ENCODE data around the gene CTF1.
A peak's percentile ranks its signal among the peaks of the same experiment; 100 is the strongest.

The CTF1 gene

GRCh38 chr16:30895627-30896260, 670 bp upstream of the CTF1 start:
- Histone ChIP-seq H3K18ac (ENCODE audit: low read length) (peak overlapping the region; percentile 94), H3K9ac (ENCODE audit: low read length) (peak overlapping the region; percentile 92), H4K5ac (ENCODE audit: low read length) (no peak overlapping the region), H3K79me1 (ENCODE audit: low read length) (peaks cover 5% of the 10 kb centered on the region), H3K4ac (ENCODE audit: low read depth, low read length) (peak overlapping the region; percentile 96), H3K4me1 (ENCODE audit: control insufficient read depth, low read depth, low read length) (peaks cover 21% of the 10 kb centered on the region), H2BK5ac (ENCODE audit: low read length) (peak overlapping the region; percentile 100), H2BK120ac (ENCODE audit: low read depth, low read length) (peak overlapping the region; percentile 47), H3K27ac (ENCODE audit: low read depth, low read length) (peak overlapping the region; percentile 97), H3K56ac (ENCODE audit: low read length) (peak overlapping the region; percentile 99), H3K79me2 (ENCODE audit: control insufficient read depth, insufficient read depth, low read length) (peaks cover 4% of the 10 kb centered on the region), H3K36me3 (ENCODE audit: control insufficient read depth, insufficient read depth, low read length) (no peaks in the 10 kb centered on the region), H2BK15ac (replicated peaks; ENCODE audit: low read depth) (no peak overlapping the region), H3K4me2 (ENCODE audit: low read length) (peak overlapping the region; percentile 77), H3K27me3 (ENCODE audit: insufficient read depth, low read length, poor library complexity) (no peaks in the 10 kb centered on the region), H3K4me3 (ENCODE audit: low read length) (no peak overlapping the region), H3K23ac (ENCODE audit: low read length) (peak overlapping the region; percentile 100), H4K8ac (ENCODE audit: low read depth, low read length) (no peak overlapping the region), H2AK5ac (ENCODE audit: low read length) (peak overlapping the region; percentile 100)
- 100% methylated on average over 4 of the region's 32 CpGs for WGBS (ENCODE audit: extremely low coverage, insufficient coverage, low lambda C conversion rate)
- peak; percentile 99 for DNase-seq

GRCh38 chr16:30896889-30897733, 697 bp downstream of the CTF1 start:
- Histone ChIP-seq H3K4me3 (ENCODE audit: low read length) (peak overlapping the region; percentile 42), H3K9ac (ENCODE audit: low read length) (peak overlapping the region; percentile 92), H3K56ac (ENCODE audit: low read length) (peak overlapping the region; percentile 99), H3K27me3 (ENCODE audit: insufficient read depth, low read length, poor library complexity) (no peaks in the 10 kb centered on the region), H3K4ac (ENCODE audit: low read depth, low read length) (peak overlapping the region; percentile 94), H3K79me2 (ENCODE audit: control insufficient read depth, insufficient read depth, low read length) (peaks cover 4% of the 10 kb centered on the region), H3K36me3 (ENCODE audit: control insufficient read depth, insufficient read depth, low read length) (no peaks in the 10 kb centered on the region), H2BK5ac (ENCODE audit: low read length) (peak overlapping the region; percentile 97), H2AK5ac (ENCODE audit: low read length) (no peak overlapping the region), H3K23ac (ENCODE audit: low read length) (no peak overlapping the region), H3K18ac (ENCODE audit: low read length) (peak overlapping the region; percentile 94), H4K5ac (ENCODE audit: low read length) (peak overlapping the region; percentile 51), H3K79me1 (ENCODE audit: low read length) (peaks cover 5% of the 10 kb centered on the region), H2BK15ac (replicated peaks; ENCODE audit: low read depth) (no peak overlapping the region), H4K8ac (ENCODE audit: low read depth, low read length) (no peak overlapping the region), H3K27ac (ENCODE audit: low read depth, low read length) (peak overlapping the region; percentile 97), H3K4me1 (ENCODE audit: control insufficient read depth, low read depth, low read length) (peaks cover 21% of the 10 kb centered on the region), H2BK120ac (ENCODE audit: low read depth, low read length) (peak overlapping the region; percentile 93), H3K4me2 (ENCODE audit: low read length) (peak overlapping the region; percentile 77)
- DNase-seq = peak; percentile 98
- no CpG with 5 or more reads among the region's 31 CpGs for WGBS (ENCODE audit: extremely low coverage, insufficient coverage, low lambda C conversion rate)

GRCh38 chr16:30899794-30900193, 3.4 kb downstream of the CTF1 start:
- Histone ChIP-seq H2BK120ac (ENCODE audit: low read depth, low read length) (no peak overlapping the region), H3K18ac (ENCODE audit: low read length) (no peak overlapping the region), H3K27me3 (ENCODE audit: insufficient read depth, low read length, poor library complexity) (no peaks in the 10 kb centered on the region), H4K5ac (ENCODE audit: low read length) (no peak overlapping the region), H3K79me1 (ENCODE audit: low read length) (no peaks in the 10 kb centered on the region), H4K8ac (ENCODE audit: low read depth, low read length) (no peak overlapping the region), H3K56ac (ENCODE audit: low read length) (no peak overlapping the region), H3K9ac (ENCODE audit: low read length) (no peak overlapping the region), H2AK5ac (ENCODE audit: low read length) (no peak overlapping the region), H2BK5ac (ENCODE audit: low read length) (no peak overlapping the region), H3K4me3 (ENCODE audit: low read length) (no peak overlapping the region), H3K23ac (ENCODE audit: low read length) (no peak overlapping the region), H2BK15ac (replicated peaks; ENCODE audit: low read depth) (no peak overlapping the region), H3K36me3 (ENCODE audit: control insufficient read depth, insufficient read depth, low read length) (no peaks in the 10 kb centered on the region), H3K4ac (ENCODE audit: low read depth, low read length) (no peak overlapping the region), H3K4me2 (ENCODE audit: low read length) (no peak overlapping the region), H3K79me2 (ENCODE audit: control insufficient read depth, insufficient read depth, low read length) (no peaks in the 10 kb centered on the region), H3K4me1 (ENCODE audit: control insufficient read depth, low read depth, low read length) (peaks cover 15% of the 10 kb centered on the region), H3K27ac (ENCODE audit: low read depth, low read length) (no peak overlapping the region)
- no peak for DNase-seq
- WGBS (ENCODE audit: extremely low coverage, insufficient coverage, low lambda C conversion rate) = no CpG with 5 or more reads among the region's 2 CpGs

DNA sequence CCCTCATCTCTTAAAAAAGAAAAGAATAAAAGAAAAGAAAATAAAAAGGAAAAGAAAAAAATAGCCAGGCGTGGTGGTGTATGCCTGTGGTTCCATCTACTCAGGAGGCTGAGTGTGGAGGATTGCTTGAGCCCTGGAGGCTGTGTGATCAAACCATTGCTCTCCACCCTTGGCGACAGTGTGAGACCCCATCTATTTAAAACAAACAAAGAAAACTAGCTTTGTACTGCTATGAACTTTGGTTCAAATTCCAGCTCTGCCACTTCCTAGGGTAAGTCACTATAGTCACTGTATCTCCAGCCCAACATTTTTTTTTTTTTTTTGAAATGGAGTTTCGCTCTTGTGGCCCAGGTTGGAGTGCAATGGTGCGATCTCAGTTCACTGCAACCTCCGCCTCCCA, 4.2 kb downstream of the CTF1 start:
- Histone ChIP-seq H3K56ac (ENCODE audit: low read length) (no peak overlapping the region), H3K4me3 (ENCODE audit: low read length) (no peak overlapping the region), H4K5ac (ENCODE audit: low read length) (no peak overlapping the region), H3K4me1 (ENCODE audit: control insufficient read depth, low read depth, low read length) (peaks cover 8% of the 10 kb centered on the region), H3K79me2 (ENCODE audit: control insufficient read depth, insufficient read depth, low read length) (no peaks in the 10 kb centered on the region), H3K4ac (ENCODE audit: low read depth, low read length) (no peak overlapping the region), H2BK120ac (ENCODE audit: low read depth, low read length) (no peak overlapping the region), H3K9ac (ENCODE audit: low read length) (no peak overlapping the region), H3K36me3 (ENCODE audit: control insufficient read depth, insufficient read depth, low read length) (no peaks in the 10 kb centered on the region), H3K79me1 (ENCODE audit: low read length) (no peaks in the 10 kb centered on the region), H3K18ac (ENCODE audit: low read length) (no peak overlapping the region), H3K23ac (ENCODE audit: low read length) (no peak overlapping the region), H3K4me2 (ENCODE audit: low read length) (no peak overlapping the region), H3K27me3 (ENCODE audit: insufficient read depth, low read length, poor library complexity) (no peaks in the 10 kb centered on the region), H2BK5ac (ENCODE audit: low read length) (no peak overlapping the region), H4K8ac (ENCODE audit: low read depth, low read length) (no peak overlapping the region), H3K27ac (ENCODE audit: low read depth, low read length) (no peak overlapping the region), H2AK5ac (ENCODE audit: low read length) (no peak overlapping the region), H2BK15ac (replicated peaks; ENCODE audit: low read depth) (no peak overlapping the region)
- DNase-seq = no peak
- WGBS (ENCODE audit: extremely low coverage, insufficient coverage, low lambda C conversion rate) = no CpG with 5 or more reads among the region's 5 CpGs

DNA sequence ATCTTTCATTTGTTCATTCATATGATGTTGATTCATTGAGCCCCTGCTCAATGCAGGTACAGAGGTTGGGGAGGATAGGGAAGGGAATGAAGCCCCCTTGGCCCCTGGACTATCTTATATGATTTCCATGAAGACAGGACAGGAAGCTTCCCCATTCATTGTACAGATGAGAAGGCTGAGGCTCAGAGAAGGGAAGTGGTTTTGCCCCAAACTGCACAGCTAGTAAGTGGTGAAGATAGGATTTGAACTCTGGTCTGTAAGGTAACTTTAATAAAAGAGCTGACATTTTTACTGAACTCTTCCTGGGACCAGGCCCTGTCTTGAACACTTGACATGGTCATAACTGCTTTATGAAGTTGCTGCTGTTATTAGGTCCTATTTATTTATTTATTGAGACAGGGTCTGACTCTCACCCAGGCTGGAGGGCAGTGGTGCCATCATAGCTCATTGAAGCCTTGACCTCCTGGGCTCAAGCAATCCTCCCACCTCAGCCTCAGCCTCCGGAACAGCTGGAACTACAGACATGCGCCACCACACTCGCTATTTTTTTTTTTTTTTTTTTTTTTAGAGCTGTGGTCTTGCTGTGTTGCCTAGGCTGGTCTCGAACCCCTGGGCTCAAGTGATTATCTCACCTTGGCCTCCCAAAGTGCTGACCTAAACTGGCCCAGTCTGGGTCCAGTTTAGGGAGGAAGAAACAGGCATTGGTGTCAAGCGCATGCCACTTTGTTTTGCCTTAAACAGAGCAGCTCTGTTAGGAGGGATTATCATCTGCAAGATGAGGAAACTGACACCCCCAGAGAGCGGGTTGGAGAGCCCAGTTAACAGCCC, 5.0 kb downstream of the CTF1 start:
- H3K27ac ChIP-seq (ENCODE audit: low read depth, low read length) = peak overlapping the region; percentile 89
- no peak overlapping the region for H4K8ac ChIP-seq (ENCODE audit: low read depth, low read length)
- no CpG with 5 or more reads among the region's 6 CpGs for WGBS (ENCODE audit: extremely low coverage, insufficient coverage, low lambda C conversion rate)
- H2BK120ac ChIP-seq (ENCODE audit: low read depth, low read length) = no peak overlapping the region
- no peak overlapping the region for H2BK5ac ChIP-seq (ENCODE audit: low read length)
- peak overlapping the region; percentile 54 for H3K18ac ChIP-seq (ENCODE audit: low read length)
- H3K4ac ChIP-seq (ENCODE audit: low read depth, low read length) = no peak overlapping the region
- H3K23ac ChIP-seq (ENCODE audit: low read length) = no peak overlapping the region
- no peak overlapping the region for H3K4me3 ChIP-seq (ENCODE audit: low read length)
- no peak overlapping the region for H2AK5ac ChIP-seq (ENCODE audit: low read length)
- H3K4me2 ChIP-seq (ENCODE audit: low read length) = peak overlapping the region; percentile 66
- peak overlapping the region; percentile 79 for H3K56ac ChIP-seq (ENCODE audit: low read length)
- no peaks in the 10 kb centered on the region for H3K27me3 ChIP-seq (ENCODE audit: insufficient read depth, low read length, poor library complexity)
- H3K4me1 ChIP-seq (ENCODE audit: control insufficient read depth, low read depth, low read length) = peaks cover 6% of the 10 kb centered on the region
- no peak overlapping the region for H2BK15ac ChIP-seq (replicated peaks; ENCODE audit: low read depth)
- peak; percentile 34 for DNase-seq
- no peak overlapping the region for H4K5ac ChIP-seq (ENCODE audit: low read length)
- no peaks in the 10 kb centered on the region for H3K36me3 ChIP-seq (ENCODE audit: control insufficient read depth, insufficient read depth, low read length)
- H3K9ac ChIP-seq (ENCODE audit: low read length) = peak overlapping the region; percentile 67
- no peaks in the 10 kb centered on the region for H3K79me1 ChIP-seq (ENCODE audit: low read length)
- no peaks in the 10 kb centered on the region for H3K79me2 ChIP-seq (ENCODE audit: control insufficient read depth, insufficient read depth, low read length)
